Left lung (tissue), 10 donors: ENCODE data around the gene CLDN22. TPM values are rescaled to one million over a fixed set of nuclear protein-coding genes. Genes with fewer than 3 reads are reported as not detected.

Experiments
- ATAC-seq: fragments of 200-7000 bp; cut with Tn5 transposase; one replicate; pipeline ENCODE4 v1.9.1; 2020; ENCODE audit warnings: moderate library complexity
- DNase-seq, 4 donors: peaks; one replicate each; pipeline ENCODE4 v3.0.0-alpha.2; 2013 to 2020
- H3K27ac ChIP-seq, 2 donors: fragments of 200-600 bp; sonication (generic) in 1 of 2; one replicate each; pipeline versions ENCODE4 v1.5.0 to v1.8.0; 2020 to 2021
- H3K27me3 ChIP-seq, 2 donors: fragments of 200-600 bp; sonication (generic) in 1 of 2; one replicate each; pipeline versions ENCODE4 v1.5.0 to v1.8.0; 2020 to 2021
- H3K36me3 ChIP-seq, 2 donors: fragments of 200-600 bp; sonication (generic) in 1 of 2; one replicate each; pipeline versions ENCODE4 v1.5.0 to v1.8.0; 2020 to 2021
- H3K4me1 ChIP-seq, 2 donors: fragments of 200-600 bp; one replicate each; pipeline ENCODE4 v1.8.0; 2021
- H3K4me3 ChIP-seq, 2 donors: fragments of 200-600 bp; sonication (generic) in 1 of 2; one replicate each; pipeline versions ENCODE4 v1.5.0 to v1.8.0; 2020 to 2021; ENCODE audit warnings: mild to moderate bottlenecking in 1 of 2
- H3K9me3 ChIP-seq, 2 donors: fragments of 200-600 bp; sonication (generic) in 1 of 2; one replicate each; pipeline versions ENCODE4 v1.5.0 to v1.8.0; 2020 to 2021
- intact Hi-C, 2 donors: fragments of 100-400 bp; cut with DNase I; formaldehyde crosslinking; loops; one replicate each; pipeline versions ENCODE4 v1.11.2 to v1.14.2; 2022
- polyA plus RNA-seq, 6 donors: library from polyadenylated mRNA; unstranded; fragments of 120-200 nt; gene quantifications; one replicate each; pipeline ENCODE4 v1.2.1, GENCODE V29; 2013; ENCODE audit not compliant: insufficient read length in 6 of 6
- total RNA-seq, 2 donors: library from RNA; stranded (reverse); fragmentation: NEBNext Ultra II Directional; extraction: Animal tissue kit (Norgen Biotek cat#: 25700); gene quantifications; one replicate each; pipeline ENCODE4 v1.2.1, GENCODE V29; 2021
- TF ChIP-seq, protein P1 (sequence below), 2 donors: fragments of 200-600 bp; sonication (generic) in 1 of 2; IDR thresholded peaks; one replicate each; pipeline versions ENCODE4 v1.5.0 to v1.8.0; 2021; ENCODE audit warnings: antibody characterized with exemption in 2 of 2
- donor health status: DM: no; HTN: yes; CAD: no.
- donor health status: DM: no; HTN: no; CAD: no.

CLDN22 gene
- total and polyA plus RNA-seq, 8 donors = 0.45 to 0.74 (median 0.60) TPM; not detected in 3

DNA sequence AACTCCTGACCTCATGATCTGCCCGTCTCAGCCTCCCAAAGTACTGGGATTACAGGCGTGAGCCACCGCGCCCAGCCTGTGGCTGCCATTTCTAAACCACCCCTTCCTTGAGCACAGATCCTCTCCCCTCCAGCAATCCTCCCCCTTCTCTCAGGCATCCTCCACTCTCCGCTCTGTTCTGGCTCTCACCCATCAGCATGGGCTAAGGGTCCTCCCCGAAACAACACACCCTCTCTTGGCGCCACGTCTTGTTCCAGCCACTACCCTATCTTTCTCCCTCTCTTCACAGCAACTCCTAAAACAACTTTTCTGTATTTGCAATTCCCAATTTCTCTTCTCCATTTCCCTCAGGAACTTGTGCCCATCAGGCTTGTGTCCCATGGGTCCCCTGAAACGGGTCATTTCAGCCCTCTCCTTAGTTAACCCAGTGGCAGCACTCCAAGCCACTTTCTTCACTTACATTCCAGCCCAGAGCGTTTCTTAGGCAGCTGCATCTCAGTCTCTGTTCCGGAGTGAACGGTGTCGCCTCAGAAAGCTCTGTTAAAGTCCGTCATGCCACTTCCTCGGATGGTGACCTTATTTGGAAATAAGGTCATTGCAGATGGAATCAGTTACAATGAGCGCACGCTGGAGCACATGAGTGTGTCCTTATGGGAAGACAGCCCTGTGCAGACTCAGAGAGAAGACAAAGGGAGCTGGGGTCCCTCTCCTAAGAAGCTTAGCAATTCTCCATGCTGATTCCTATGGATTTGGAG is 30.4 kb upstream of the CLDN22 start:
- no peak overlapping the region for H3K4me3 ChIP-seq
- intact Hi-C loops = no loop called here

DNA sequence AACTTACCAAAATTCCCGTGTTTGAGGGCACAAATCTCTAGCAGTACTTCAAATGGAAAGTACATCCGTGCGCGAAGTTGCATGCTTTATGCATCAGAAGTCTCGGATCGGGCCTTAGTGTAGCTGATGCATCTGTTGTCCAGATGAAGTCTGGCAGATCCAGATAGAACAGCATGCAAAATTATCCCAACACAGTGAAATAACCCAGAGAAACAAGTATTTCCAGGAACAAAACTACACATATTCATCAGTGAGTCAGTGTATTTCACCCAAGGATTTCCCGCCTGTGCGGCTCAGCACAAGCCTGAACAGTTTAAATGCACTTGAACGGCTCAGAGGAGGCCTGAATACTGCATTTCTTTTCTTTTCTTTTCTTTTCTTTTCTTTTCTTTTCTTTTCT is 29.6 kb upstream of the CLDN22 start:
- no peaks in the 10 kb centered on the region for H3K36me3 ChIP-seq
- H3K27me3 ChIP-seq = no peaks in the 10 kb centered on the region
- TF ChIP-seq, protein P1, sequence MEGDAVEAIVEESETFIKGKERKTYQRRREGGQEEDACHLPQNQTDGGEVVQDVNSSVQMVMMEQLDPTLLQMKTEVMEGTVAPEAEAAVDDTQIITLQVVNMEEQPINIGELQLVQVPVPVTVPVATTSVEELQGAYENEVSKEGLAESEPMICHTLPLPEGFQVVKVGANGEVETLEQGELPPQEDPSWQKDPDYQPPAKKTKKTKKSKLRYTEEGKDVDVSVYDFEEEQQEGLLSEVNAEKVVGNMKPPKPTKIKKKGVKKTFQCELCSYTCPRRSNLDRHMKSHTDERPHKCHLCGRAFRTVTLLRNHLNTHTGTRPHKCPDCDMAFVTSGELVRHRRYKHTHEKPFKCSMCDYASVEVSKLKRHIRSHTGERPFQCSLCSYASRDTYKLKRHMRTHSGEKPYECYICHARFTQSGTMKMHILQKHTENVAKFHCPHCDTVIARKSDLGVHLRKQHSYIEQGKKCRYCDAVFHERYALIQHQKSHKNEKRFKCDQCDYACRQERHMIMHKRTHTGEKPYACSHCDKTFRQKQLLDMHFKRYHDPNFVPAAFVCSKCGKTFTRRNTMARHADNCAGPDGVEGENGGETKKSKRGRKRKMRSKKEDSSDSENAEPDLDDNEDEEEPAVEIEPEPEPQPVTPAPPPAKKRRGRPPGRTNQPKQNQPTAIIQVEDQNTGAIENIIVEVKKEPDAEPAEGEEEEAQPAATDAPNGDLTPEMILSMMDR (IDR thresholded peaks at IDR 0.05) = no peak
- intact Hi-C loops = no loop called here
- ATAC-seq (no peak), DNase-seq (no peak)
- H3K9me3 ChIP-seq = no peaks in the 10 kb centered on the region
- H3K4me1 ChIP-seq = peaks cover 0 to 16% of the 10 kb centered on the region in 2 donors
- no peak overlapping the region for H3K4me3 ChIP-seq
- H3K27ac ChIP-seq = no peak overlapping the region

More for the DNA sequence above, 30.4 kb upstream of the CLDN22 start:
- H3K9me3 ChIP-seq = no peaks in the 10 kb centered on the region
- ATAC-seq (no peak), DNase-seq (no peak)
- no peaks in the 10 kb centered on the region for H3K27me3 ChIP-seq
- H3K27ac ChIP-seq = no peak overlapping the region
- TF ChIP-seq, protein P1 (IDR thresholded peaks at IDR 0.05) = no peak
- peaks cover 0 to 16% of the 10 kb centered on the region in 2 donors for H3K4me1 ChIP-seq
- no peaks in the 10 kb centered on the region for H3K36me3 ChIP-seq

DNA sequence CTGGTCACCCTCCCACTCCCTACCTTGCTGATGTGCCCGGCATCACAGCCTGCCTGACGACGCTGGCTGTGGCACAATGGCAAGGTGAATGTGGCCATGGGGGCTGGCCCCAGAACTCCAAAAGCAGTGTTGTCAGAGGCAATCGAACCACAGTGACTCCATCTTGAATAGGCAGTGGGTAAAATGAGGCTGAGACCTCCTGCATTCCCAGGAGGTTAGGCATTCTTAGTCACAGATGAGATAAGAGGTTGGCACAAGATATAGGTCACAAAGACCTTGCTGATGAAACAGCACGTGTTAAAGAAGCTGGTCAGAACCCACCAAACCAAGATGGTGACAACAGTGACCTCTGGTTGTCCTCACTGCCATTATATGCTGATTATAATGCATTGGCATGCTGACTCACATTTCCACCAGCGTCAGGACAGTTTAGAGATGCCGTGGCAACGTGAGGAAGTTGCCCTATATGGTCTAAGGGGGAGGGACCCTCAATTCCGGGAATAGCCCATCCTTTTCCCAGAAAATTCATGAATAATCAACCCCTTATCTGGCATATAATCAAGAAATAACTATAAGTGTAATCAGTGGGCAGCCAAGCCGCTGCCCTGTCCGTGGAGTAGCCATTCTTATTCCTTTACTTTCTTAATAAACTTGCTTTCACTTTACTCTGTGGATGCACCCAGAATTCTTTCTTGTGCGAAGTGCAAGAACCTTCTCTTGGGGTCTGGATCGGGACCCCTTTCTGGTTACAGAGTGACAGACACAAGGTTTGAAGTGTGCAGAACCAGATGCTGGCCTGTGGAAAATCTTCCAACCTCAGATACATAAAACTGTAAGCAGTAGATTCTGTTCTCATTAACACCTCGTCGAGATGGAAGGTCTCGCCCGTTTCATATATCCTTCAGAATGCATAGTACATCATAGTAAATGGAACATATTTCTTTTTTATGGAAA is 28.9 kb upstream of the CLDN22 start:
- Histone ChIP-seq H3K27me3 (peaks cover 0 to 2% of the 10 kb centered on the region in 2 donors), H3K36me3 (no peaks in the 10 kb centered on the region), H3K4me1 (peaks cover 0 to 16% of the 10 kb centered on the region in 2 donors), H3K9me3 (no peaks in the 10 kb centered on the region), H3K27ac (no peak overlapping the region), H3K4me3 (no peak overlapping the region)
- DNase-seq (no peak), ATAC-seq (peak; percentile 85)
- TF ChIP-seq, protein P1 (IDR thresholded peaks at IDR 0.05) = no peak
- intact Hi-C loops = no loop called here

DNA sequence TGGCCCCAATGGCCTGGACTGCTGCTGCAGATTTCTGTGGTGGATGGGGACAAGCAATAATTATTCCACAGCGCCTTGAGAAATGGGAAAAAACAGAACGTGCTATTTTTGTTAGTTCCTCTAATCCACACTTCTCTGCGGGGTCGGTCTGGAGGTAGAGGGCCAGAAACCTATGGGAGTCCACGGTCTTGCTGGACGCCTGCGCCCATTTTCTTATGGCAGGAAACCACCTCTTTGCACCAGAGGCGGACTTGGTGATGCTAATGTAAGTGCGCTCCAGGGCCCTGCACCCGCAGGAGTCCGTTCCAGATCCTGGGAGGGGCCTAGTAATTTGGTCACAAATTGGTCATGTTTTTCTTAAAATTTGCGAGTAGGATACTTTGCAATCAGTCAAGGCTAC is 28.1 kb upstream of the CLDN22 start:
- H3K27me3 ChIP-seq = peaks cover under 1 to 10% of the 10 kb centered on the region in 2 donors
- H3K4me3 ChIP-seq = no peak overlapping the region
- DNase-seq (no peak), ATAC-seq (no peak)
- H3K4me1 ChIP-seq = peaks cover 0 to 16% of the 10 kb centered on the region in 2 donors
- no peak overlapping the region for H3K27ac ChIP-seq
- H3K36me3 ChIP-seq = no peaks in the 10 kb centered on the region
- TF ChIP-seq, protein P1 (IDR thresholded peaks at IDR 0.05) = no peak
- intact Hi-C loops = no loop called here
- H3K9me3 ChIP-seq = no peaks in the 10 kb centered on the region

DNA sequence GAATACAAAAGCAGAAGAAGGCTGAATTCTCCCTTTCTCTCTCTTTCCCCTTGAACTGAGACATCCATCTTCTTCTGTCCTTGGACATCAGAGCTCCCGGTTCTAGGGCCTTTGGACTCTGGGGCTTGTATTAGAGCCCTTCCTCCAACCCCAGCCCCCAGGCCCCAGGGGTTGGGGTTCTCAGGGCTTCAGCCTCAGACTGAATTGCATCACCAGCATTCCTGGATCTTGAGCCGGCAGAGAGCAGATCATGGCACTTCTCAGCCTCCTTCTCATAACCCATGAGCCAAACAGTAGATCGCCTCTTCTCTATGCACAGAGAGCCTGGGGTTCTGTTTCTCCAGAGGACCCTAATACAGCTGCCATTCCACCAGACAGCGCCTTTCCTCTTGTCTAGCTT is 27.5 kb upstream of the CLDN22 start:
- peaks cover 4 to 16% of the 10 kb centered on the region in 2 donors for H3K27me3 ChIP-seq
- no peak overlapping the region for H3K4me3 ChIP-seq
- no peaks in the 10 kb centered on the region for H3K36me3 ChIP-seq
- H3K9me3 ChIP-seq = no peaks in the 10 kb centered on the region
- intact Hi-C loops = no loop called here
- H3K4me1 ChIP-seq = peaks cover 0 to 20% of the 10 kb centered on the region in 2 donors
- TF ChIP-seq, protein P1 (IDR thresholded peaks at IDR 0.05) = no peak
- H3K27ac ChIP-seq = no peak overlapping the region
- DNase-seq = no peak
- ATAC-seq = no peak
